ENCODE results near the gene PTTG1IP2.

DNA sequence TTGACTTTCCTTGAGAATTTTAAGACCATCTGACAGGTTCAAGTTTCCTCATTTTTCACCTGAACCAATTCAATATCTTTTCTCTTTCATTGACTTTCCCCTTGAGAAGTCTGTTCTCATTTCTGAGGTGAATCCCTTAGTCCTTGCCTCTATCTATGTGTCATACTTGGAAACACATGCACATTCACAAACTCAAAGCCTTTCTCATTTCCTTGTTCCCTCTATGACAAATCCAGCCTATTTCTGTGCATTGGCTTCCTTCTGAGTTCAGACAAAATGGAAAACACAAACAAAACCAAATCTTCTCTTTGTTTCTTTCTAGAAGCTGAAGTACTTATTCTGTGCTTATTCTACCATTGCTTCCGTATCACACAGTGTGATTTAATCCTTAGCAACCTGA lies 13.8 kb downstream of the PTTG1IP2 start:
- TF ChIP-seq GATA2 (IDR thresholded peaks at IDR 0.05; ENCODE audit: low read depth, low read length) (no peak), GATA3 (IDR thresholded peaks at IDR 0.05; ENCODE audit: low read depth, low read length) (no peak)
